Measurements from ENCODE around the gene CRY1.
"Not testable (repeated sequence)": the region's sequence is repeated elsewhere in the genome, so short reads cannot be mapped to it uniquely, and the experiment has no call there.

- not testable (repeated sequence) for TF ChIP-seq POLR2A (IDR thresholded peaks at IDR 0.05; ENCODE audit: low read length); CTCF (IDR thresholded peaks at IDR 0.05)
Measured at GRCh38 chr12:106996102-106996501, 97.2 kb downstream of the CRY1 start.
